ENCODE measurements around the gene CWF19L1.

DNA sequence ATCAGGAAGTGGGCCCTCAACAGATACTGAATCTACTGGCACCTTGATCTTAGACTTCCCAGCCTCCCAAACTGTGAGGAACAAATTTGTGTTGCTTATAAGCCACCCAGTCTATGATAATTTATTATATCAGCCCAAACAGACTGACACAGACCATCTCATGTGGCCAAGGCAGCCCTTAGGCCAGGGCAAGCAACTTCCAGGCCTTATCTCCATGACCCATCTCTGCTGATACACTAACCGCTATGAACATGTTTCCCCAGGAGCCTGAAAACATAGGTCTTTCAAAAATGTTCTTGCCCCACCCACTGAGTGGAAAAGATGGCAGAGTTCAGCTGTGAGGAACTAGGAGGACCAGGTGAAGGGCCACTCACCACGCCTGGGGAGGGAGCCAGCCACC lies 22.2 kb upstream of the CWF19L1 start:
- no peak for TF ChIP-seq CTCF (IDR thresholded peaks at IDR 0.05)
- no peak for TF ChIP-seq POLR2AphosphoS5 (IDR thresholded peaks at IDR 0.05)
- no peak for TF ChIP-seq POLR2A (IDR thresholded peaks at IDR 0.05; ENCODE audit: low read depth)
- no peak for TF ChIP-seq EP300 (IDR thresholded peaks at IDR 0.05)

Data from esophagus muscularis mucosa (tissue), 4 donors.